HEK293T (cell line): ENCODE data around the gene MAGI2.

Experiments
- ELF4 ChIP-seq: fragments of 450-650 bp; IDR thresholded peaks from 2 replicates; pipeline ENCODE4 v1.6.1; 2017; ENCODE audit warnings: antibody characterized with exemption
- NFRKB ChIP-seq: fragments of 450-650 bp; IDR thresholded peaks from 2 replicates; pipeline ENCODE4 v1.6.1; 2016; ENCODE audit warnings: mild to moderate bottlenecking, moderate library complexity
- SP1 ChIP-seq: fragments of 450-650 bp; IDR thresholded peaks from 2 replicates; pipeline ENCODE4 v1.6.1; 2017

- TF ChIP-seq NFRKB, result no peak
- no peak for TF ChIP-seq ELF4
- no peak for TF ChIP-seq SP1
These were observed 1082.5 kb downstream of the MAGI2 start for GRCh38 chr7:78370936-78371335.
